GM12873 (cell line): ENCODE measurements around the gene ASPM.

Source experiments
- TF ChIP-seq, protein P1 (sequence below): IDR thresholded peaks from 2 replicates; pipeline ENCODE4 v1.5.1; 2012; ENCODE audit warnings: low read depth, mild to moderate bottlenecking, moderate library complexity, low read length, control low read depth; ENCODE audit not compliant: insufficient read depth; ENCODE audit errors: missing control alignments

ASPM gene

DNA sequence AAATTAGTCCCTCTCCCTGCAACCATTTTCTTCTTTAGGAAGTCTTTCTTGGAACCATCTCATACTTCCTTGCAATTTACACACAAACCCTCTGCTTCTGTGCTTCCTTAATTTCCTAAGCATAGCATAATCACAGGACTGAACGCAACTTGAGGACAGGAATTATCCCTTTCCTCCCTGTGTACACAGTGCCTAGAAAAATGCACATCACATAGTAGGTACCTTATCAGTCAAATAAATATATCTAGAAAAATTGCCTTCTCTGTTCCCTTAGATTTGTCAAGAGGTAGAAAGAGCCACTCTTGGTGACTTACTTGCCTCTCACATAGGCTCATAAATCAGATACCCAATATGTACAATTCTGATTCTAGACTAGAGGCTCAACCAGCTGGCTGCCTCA is 4.9 kb downstream of the ASPM start:
- TF ChIP-seq, protein P1, sequence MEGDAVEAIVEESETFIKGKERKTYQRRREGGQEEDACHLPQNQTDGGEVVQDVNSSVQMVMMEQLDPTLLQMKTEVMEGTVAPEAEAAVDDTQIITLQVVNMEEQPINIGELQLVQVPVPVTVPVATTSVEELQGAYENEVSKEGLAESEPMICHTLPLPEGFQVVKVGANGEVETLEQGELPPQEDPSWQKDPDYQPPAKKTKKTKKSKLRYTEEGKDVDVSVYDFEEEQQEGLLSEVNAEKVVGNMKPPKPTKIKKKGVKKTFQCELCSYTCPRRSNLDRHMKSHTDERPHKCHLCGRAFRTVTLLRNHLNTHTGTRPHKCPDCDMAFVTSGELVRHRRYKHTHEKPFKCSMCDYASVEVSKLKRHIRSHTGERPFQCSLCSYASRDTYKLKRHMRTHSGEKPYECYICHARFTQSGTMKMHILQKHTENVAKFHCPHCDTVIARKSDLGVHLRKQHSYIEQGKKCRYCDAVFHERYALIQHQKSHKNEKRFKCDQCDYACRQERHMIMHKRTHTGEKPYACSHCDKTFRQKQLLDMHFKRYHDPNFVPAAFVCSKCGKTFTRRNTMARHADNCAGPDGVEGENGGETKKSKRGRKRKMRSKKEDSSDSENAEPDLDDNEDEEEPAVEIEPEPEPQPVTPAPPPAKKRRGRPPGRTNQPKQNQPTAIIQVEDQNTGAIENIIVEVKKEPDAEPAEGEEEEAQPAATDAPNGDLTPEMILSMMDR, result no peak

DNA sequence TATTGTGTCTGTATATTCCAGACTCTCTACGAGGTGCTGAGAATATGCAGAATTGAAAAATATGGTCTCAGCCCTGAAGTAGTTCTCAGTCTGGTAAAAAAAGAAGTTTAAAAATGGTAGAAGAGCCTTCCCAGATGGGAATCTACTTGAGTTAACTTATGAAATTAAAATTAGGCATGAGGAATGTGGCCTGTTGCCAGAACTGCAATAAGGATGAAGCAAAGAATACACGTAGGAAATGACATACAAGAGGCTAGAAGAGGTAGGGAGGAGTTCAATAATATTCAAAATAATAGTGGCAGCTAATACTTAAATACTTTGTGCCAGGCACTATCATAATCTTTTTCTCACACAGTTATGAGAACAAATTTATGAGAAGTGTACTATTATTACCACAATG is 6.3 kb downstream of the ASPM start:
- TF ChIP-seq, protein P1, result no peak

DNA sequence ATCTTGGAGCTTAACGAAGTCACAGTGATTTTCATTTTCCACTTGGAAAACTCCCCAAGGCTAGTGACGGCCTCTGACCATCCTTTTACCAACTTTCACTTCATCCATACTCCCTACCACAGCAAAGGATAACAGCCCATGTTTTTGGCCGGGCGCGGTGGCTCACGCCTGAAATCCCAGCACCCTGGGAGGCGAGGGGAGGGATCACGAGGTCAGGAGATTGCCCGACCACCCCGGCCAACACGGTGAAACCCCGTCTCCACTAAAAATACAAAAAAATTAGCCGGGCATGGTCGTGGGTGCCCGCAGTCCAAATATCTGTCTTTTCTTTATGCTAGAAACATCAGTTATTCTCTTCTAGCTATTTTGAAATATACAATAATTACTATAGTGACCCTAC is 7.3 kb downstream of the ASPM start:
- TF ChIP-seq, protein P1, result no peak

- TF ChIP-seq, protein P1, result no peak
Measured at GRCh38 chr1:197137322-197137721, 9.1 kb downstream of the ASPM start.

GRCh38 chr1:197130677-197131304 is 15.7 kb downstream of the ASPM start:
- TF ChIP-seq, protein P1, result no peak

DNA sequence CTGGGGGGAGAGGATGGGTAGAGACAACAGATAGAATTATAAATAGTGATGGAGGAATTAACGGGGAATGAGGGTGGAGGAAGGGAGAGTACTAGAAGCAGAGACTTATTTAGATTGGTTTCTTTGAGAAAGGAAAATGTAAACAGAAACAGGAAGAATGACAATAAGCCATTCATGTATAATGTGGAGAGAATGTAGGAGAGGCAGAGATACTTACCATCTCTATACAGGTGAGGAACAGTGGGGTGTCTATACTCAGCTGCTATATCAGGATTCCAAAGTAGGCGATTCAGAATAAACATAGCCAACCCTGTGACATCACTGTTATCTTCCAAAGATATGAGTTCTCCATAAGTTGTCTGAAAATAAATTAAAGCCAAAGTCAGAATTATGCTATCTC is 16.8 kb downstream of the ASPM start:
- TF ChIP-seq, protein P1, result no peak

GRCh38 chr1:197127246-197127912 is 19.1 kb downstream of the ASPM start:
- TF ChIP-seq, protein P1, result no peak
